ENCODE results near the gene STK17A.
A peak's percentile ranks its signal among the peaks of the same experiment; 100 is the strongest.
"Not testable (repeated sequence)": the region's sequence is repeated elsewhere in the genome, so short reads cannot be mapped to it uniquely, and the experiment has no call there.

STK17A gene

GRCh38 chr7:43569424-43569823 is 13.5 kb upstream of the STK17A start:
- DNase-seq = no peak

DNA sequence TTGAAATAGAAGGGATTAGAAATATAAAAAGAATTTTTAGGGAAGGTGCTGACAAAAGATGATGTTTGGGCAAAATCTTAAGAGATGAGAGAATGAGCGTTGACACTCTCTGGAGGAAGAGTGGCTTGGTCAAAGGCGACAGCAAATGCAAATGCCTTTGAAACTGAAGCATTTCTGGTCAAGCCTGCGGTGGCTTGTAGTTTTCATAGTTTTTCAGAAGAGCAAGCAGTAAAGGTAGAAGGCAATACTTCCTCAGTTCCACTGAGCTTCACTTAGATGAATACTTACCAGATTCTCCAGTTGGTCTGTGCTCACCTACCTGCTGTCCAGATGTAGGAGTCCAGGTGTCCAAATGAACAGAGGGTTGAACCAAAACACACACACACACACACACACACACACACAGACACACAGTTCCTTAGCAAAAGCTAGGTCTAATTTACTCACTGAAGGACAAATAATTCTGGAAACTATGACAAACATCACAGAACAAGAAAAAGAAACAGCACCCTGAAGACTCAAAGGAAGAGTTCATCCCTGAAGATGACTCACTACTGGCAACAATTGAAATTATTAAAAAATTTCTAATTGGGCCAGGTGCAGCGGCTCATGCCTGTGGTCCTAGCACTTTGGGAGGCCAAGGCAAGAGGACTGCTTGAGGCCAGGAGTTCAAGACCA is 12.1 kb upstream of the STK17A start:
- DNase-seq = no peak

- peak in 1 of 2 donors; percentile 74 for DNase-seq
Measured at GRCh38 chr7:43572516-43573049, 10.3 kb upstream of the STK17A start.

DNA sequence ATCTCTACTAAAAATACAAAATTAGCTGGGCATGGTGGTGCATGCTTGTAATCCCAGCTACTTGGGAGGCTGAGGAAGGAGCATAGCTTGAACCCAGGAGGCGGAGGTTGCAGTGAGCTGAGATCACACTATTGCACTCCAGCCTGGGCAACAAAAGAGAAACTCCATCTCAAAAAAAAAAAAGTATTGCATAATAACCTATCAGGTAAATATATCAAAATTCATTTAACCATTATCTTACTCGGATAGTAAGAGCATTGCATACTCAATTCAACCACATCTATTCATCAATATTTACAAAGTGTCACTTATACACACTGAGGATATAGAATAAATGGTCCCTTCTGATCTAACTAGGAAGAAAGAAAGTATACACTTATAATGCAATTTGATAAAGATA is 9.1 kb upstream of the STK17A start:
- DNase-seq = not testable (repeated sequence)

- DNase-seq = no peak
Measured at GRCh38 chr7:43575506-43575905, 7.4 kb upstream of the STK17A start.

DNA sequence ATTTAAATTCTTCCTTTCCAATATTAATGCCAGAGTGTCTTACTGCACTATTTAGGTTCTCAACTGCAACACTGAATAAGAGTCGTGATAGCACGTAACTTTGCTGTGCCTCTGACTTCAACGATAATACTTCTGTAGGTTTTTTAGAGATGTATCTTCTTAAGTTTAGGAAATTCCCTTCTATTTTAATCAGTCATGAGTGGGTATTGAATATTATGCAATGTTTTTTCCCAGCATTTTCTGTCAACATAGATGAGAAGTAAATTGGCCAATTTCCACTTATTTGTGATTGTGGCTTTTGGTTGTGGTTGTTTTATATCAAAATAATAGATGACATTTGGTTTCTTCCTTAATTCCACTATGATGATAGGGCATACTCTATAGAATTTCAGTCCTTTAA is 6.7 kb upstream of the STK17A start:
- no peak for DNase-seq

DNA sequence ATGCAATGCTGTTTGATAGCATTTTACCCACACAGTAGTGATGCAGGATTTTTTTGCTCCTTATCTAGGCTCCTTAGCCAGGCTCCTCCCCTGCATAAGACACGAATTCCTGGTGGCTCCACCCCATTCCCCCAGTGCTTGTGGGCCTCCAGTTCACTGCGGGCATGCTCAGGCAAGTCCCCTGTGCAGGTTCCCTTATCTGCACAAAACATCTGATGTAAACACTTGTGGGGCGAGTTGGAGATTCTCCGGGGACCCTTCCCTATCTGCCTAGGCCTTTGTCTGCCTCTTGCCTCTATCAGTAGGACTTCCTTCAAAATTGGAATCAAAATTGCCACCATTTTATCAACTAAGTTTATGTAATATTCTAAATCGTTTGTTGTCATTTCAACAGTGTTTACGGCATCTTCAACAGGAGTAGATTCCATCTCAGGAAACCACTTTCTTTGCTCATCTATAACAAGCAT is 5.4 kb upstream of the STK17A start:
- no peak for DNase-seq

- peak; percentile 63 to 79 for DNase-seq
Measured at GRCh38 chr7:43583424-43584194, 701 bp downstream of the STK17A start.

DNA sequence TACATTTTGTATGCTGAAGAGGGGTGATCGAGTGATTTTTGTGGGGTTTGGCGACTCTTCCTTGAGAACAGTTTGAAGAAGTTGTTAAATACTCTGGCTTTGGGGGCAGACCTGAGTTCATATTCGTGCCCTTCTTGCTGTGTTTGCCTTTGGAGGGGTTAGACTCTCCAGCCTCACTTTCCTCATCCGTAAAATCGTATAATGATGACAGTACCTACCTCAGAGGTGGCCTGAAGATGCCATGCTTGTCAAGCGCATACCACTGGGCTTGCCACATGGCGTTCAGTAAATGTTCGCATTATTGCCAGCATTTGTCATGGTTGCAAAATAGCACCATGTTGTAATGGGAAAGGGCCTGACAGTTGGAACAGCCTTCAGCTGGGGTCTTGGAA is 1.3 kb downstream of the STK17A start:
- peak; percentile 18 to 58 for DNase-seq

- DNase-seq = not testable (repeated sequence)
Measured at GRCh38 chr7:43584733-43585132, 1.8 kb downstream of the STK17A start.

DNA sequence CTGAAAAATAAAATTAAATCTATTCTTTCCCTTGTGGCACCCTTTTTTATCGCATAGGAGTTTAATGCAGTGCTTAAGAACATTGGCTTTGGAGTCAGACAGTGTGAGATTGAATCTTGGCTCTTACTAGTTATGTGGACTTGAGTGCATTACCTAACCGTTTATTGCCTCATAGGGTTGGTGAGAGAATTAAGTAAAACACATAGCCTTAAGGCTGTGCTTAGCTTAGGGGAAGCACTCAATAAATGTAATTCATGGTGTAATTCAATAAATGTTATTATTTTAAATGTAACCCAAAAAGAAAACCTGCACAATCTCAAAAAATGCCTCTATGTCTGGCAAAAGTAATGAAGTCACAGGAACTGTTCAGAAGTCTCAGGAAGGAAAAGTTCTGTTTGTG is 2.7 kb downstream of the STK17A start:
- peak in 1 of 2 donors; percentile 55 for DNase-seq

DNA sequence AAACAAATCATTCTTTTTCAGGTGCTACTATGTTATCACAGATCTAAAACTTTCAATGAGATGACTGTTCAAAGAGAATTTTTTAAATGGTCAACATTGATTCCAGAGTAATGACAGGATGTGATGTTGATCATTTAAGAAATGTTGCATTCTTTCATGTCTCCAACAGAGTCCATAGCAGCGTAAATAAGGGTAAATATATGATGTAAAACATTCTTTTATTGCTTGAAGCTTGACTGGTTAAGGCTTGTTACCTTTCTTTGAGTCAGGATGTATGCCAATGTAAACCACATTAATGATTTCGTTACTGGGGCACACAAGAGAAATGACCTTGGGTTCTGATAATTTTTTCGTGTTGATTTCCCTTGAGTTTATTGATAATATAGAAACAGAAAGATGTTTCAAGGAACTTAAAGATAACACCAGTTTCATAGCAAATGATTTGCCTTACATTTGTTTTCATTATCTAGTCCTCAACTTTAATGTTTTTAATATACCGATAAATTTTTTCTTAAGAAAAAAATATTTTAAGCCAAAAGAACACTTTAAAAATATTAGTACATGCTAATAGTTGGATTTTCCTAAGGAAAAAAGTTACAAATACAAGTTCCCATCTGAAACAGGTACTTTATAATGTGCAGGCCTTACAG is 3.5 kb downstream of the STK17A start:
- peak in 1 of 2 donors; percentile 84 for DNase-seq

- DNase-seq = no peak
Measured at GRCh38 chr7:43588477-43589132, 5.7 kb downstream of the STK17A start.

DNA sequence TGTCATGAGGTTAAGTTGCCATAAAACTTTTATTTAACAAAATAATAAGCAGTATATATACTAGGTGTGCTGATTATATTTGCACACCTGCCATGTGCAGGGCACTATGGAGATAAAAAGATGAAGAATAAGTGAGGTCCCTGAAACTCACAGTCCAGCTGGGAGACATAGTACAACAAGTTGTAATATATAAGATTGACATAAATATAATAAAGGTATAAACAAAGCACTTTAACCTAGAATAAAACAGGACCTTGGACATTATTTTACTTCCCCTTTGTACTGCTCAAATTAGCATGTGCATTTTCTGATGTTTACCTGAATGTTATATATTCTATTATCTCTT is 6.2 kb downstream of the STK17A start:
- DNase-seq = no peak

DNA sequence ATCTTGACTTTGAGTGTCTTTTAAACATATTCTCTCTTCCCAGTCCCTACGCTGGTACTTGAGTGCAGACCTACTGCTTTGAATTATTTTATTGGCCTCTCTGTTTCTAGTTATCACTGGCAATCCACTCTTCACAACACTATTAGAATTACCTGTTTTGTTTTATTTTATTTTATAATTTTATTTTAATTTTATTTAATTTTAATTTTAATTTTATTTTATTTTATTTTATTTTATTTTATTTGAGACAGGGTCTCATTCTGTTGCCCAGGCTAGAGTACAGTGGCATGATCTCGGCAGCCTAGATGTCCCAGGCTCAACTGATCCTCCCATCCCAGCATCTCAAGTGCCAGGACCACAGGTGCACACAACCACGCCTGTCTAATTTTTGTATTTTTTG is 6.8 kb downstream of the STK17A start:
- no peak for DNase-seq

DNA sequence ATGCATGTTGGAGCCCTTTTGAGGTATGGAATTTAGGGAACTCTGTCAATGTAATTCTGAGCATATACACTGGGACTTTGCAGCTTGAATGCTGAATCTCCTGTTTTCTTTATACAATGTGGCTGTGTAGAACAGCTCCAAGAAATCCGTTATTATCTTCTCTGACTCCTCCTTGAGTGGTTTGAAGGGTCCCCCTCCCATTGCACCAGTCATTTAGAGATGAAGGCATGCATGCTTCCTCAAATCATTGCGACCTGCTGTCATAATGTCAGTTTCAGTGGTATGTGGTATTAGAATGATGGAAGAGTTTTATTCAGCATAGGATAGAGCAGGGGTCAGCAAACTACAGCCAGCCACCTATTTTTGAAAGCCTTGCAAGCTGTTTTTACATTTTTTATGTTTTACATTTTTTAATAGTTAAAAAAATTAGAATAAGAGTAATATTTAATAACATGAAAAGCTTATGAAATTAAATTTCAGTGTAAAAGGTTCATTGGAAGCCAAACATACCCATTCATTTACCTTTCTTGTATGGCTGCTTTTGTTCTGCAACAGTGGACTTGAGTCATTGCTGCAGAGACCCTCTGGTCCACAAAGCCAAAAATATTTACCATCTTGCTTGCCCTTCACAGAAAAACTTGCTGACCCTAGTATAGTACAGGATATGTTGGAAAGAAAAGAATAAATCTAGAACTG is 8.1 kb downstream of the STK17A start:
- no peak for DNase-seq

- no peak for DNase-seq
Measured at GRCh38 chr7:43591558-43592180, 8.8 kb downstream of the STK17A start.

DNA sequence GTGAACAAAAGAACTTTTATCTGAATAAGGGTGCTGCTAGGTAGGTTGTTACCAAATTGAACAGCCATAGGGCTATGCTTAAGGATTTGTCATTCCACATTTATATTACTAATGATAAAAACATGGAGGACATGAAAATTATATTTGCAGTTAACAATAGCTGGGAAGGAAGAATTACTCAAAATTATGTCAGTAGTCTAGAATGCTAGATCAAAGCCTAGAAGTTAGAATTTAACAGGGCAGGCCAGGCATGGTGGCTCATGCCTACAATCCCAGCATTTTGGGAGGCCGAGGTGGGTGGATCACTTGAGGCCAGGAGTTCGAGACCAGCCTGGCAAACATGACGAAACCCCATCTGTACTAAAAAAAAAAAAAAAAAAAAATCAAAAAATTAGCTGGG is 9.4 kb downstream of the STK17A start:
- no peak for DNase-seq

GRCh38 chr7:43593010-43593409 is 10.1 kb downstream of the STK17A start:
- no peak for DNase-seq

- DNase-seq = no peak
Measured at GRCh38 chr7:43594020-43594419, 11.1 kb downstream of the STK17A start.

- DNase-seq = not testable (repeated sequence)
Measured at GRCh38 chr7:43596426-43596825, 13.5 kb downstream of the STK17A start.

DNA sequence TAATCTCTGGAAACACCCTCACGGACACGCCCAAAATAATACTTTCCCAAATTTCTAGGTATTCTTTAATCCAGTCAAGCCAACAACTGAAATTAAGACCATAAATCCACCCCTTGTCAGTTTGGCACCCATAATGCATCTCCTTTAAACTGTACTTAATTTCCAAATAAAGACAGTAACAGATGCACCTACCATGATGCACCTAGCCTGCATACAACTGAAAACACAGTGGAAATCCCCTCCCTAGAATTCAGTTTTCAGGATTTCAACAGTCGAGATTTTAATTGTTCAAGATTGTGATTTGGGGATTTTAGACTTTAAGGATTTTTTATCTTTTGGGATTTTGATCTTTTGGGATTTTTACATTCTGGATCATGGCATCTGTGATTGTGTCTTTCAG is 17.1 kb downstream of the STK17A start:
- DNase-seq = no peak

All from CD4-positive, alpha-beta T cell treated with Interleukin-4 for 1 hour (primary cell).